ENCODE results near the gene LCK.
A peak's percentile ranks its signal among the peaks of the same experiment; 100 is the strongest.
"Not testable (repeated sequence)": the region's sequence is repeated elsewhere in the genome, so short reads cannot be mapped to it uniquely, and the experiment has no call there.

Gene LCK

DNA sequence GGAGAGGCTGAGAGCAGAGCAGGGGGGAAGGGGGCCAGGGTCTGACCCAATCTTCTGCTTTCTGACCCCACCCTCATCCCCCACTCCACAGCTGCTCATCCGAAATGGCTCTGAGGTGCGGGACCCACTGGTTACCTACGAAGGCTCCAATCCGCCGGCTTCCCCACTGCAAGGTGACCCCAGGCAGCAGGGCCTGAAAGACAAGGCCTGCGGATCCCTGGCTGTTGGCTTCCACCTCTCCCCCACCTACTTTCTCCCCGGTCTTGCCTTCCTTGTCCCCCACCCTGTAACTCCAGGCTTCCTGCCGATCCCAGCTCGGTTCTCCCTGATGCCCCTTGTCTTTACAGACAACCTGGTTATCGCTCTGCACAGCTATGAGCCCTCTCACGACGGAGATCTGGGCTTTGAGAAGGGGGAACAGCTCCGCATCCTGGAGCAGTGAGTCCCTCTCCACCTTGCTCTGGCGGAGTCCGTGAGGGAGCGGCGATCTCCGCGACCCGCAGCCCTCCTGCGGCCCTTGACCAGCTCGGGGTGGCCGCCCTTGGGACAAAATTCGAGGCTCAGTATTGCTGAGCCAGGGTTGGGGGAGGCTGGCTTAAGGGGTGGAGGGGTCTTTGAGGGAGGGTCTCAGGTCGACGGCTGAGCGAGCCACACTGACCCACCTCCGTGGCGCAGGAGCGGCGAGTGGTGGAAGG, 23.7 kb downstream of the LCK start:
- no peak for DNase-seq

DNA sequence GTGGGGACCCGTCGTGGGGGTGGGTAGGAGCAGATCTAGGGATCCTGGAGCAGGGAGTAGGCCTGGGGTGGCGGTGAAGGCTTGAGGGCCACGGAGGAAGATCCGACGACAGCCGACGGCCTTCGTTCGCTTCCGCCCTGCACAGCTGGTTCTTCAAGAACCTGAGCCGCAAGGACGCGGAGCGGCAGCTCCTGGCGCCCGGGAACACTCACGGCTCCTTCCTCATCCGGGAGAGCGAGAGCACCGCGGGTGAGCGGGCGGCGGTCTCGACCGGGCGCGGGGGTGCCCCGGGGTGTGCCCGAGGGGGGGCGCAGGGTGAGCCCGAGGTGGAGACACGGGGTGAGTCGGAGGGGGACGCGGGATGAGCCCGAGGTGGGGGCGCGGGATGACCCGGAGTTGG, 24.4 kb downstream of the LCK start:
- no peak for DNase-seq

DNA sequence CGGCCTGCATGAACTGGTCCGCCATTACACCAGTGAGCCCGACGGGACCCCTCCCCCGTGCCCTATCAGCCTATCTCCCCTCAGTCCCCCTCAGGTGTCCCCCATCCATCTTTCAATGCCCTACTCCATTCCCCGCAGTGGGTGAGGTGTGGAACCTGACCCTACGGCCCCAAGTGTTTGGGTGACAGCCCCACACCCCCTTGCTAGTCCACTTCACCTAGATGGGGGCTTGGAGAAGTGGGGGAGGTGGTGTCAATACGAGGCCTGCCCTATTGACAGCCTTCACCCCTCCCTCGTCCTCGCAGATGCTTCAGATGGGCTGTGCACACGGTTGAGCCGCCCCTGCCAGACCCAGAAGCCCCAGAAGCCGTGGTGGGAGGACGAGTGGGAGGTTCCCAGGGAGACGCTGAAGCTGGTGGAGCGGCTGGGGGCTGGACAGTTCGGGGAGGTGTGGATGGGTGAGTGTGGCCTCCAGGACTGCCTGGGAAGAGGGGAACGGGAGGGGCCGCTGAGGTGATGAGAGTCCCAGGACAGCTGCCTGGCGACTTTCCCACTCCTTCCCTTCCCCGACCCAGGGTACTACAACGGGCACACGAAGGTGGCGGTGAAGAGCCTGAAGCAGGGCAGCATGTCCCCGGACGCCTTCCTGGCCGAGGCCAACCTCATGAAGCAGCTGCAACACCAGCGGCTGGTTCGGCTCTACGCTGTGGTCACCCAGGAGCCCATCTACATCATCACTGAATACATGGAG, 25.1 kb downstream of the LCK start:
- no peak for DNase-seq

DNA sequence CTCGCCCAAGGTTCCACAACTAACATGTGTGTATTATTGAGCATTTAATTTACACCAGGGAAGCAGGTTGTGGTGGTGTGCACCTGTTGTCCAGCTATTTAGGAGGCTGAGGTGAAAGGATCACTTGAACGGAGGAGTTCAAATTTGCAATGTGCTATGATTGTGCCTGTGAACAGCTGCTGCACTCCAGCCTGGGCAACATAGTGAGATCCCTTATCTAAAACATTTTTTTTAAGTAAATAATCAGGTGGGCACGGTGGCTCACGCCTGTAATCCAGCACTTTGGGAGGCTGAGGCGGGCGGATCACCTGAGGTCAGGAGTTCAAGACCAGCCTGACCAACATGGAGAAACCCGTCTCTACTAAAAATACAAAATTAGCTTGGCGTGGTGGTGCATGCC, 33.7 kb downstream of the LCK start:
- not testable (repeated sequence) for DNase-seq

DNA sequence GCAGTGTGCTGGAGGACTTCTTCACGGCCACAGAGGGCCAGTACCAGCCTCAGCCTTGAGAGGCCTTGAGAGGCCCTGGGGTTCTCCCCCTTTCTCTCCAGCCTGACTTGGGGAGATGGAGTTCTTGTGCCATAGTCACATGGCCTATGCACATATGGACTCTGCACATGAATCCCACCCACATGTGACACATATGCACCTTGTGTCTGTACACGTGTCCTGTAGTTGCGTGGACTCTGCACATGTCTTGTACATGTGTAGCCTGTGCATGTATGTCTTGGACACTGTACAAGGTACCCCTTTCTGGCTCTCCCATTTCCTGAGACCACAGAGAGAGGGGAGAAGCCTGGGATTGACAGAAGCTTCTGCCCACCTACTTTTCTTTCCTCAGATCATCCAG, 34.6 kb downstream of the LCK start:
- DNase-seq = no peak

DNA sequence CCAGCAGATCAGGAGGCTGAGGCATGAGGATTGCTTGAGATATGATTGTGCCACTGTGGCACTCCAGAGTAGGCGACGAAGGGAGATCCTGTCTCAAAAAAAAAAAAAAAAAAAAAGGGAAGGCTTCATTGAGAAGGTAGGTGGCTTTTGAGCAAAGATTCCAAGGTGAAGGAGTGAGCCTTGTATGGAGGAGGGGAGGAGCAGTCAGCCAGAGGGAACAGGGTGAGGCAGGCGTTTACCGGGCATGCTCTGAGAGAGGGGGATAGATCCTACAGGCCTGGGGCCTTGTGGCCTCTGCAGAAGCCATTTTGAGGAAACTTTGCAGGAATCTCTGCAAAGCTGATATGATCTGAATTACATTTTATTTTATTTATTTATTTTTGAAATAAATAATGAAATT, 35.7 kb downstream of the LCK start:
- DNase-seq = no peak

DNA sequence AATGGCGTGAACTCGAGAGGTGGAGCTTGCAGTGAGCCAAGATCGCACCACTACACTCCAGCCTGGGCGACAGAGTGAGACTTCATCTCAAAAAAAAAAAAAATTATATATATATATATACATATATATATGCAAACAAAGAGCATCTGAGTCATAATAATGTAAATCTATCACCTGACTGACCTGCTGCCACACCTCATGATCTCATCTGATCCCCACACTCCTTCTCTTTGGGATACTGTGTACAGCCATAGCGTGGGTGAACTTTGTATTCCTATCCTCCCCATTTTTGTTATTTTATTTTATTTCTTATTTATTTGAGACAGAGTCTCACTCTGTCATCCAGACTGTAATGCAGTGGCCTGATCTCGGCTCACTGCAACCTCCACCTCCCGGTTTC, 38.2 kb downstream of the LCK start:
- no peak for DNase-seq

DNA sequence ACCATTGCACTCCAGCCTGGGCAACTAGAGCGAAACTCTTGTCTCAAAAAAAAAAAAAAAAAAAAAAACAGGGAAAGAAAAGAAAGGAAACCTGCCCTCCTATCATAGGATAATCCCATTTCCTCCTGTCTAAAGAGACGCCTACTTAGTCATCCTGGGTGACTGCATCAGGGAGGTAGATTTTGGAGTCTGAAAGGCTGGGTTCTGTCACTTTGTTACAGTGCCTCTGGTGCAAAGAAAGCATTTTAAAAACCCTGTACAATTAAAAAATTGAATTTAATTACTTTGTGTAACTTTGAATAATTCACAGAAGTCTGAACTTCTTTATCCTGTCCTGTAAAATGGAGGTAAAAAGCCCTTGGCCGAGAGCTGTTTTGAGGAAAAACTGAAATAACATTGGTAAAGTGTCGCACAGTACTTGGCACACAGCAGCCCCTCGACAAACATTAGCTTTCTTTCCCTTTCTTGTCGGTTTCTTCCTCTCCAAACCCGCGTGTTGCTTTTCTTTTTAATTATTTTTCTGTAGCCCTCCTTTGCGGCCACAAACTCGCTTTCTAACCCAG, 40.2 kb downstream of the LCK start:
- peak; percentile 54 for DNase-seq

DNA sequence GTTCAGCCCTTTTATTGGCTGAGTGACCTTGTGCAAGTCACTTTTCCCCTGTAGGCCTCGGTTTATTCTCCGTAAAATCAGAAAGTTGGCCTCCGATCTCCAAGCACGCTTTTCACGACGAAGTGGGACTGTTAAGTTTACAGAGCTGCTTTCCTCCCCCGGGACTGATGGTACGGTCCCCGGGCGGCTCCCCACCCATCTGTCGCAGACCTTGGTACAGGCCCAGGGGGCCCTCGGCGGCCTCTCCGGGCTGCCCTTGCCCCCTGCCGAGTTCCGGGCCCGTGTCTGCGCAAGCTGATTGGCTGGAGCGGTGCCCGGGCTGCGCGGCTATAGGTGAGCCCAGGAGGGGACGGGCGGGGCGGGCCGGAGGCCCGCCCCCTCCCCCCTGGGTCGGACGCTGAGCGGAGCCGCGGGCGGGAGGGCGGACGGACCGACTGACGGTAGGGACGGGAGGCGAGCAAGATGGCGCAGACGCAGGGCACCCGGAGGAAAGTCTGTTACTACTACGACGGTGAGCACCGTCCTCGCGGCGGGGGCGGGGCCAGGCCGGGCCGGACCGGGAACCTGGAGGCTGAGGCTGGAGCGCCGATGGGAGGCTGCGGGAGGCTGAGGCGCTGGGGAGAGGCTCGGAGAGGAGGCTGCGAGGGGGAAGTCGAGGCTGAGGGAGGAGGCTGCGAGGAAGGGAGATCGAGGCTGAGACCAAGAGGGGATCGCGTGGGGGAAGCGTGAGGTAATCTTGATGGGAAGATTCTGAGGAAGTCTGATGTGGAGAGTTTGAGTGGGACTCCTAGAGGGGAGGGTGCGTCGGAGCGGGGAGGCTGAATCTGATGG, 40.9 kb downstream of the LCK start, which contains the start of gene HDAC1:
TSS of gene HDAC1 (plus strand) at position 376 of the 831 bp plus-strand sequence. CDS start at position 463, 87 bp downstream.
- DNase-seq = peak; percentile 92

DNA sequence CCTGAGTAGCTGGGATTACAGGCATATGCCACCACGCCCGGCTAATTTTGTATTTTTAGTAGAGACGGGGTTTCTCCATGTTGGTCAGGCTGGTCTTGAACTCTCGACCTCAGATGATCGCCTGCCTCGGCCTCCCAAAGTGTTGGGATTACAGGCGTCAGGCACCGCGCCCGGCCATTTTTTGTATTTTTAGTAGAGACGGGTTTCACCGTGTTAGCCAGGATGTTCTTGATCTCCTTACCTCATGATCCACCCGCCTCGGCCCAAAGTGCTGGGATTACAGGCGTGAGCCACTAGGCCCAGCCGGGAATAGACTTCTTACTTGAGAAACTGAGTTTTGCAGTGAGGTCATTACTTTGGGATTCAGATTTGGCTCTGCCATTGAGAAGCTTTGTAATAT, 47.1 kb downstream of the LCK start:
- DNase-seq = not testable (repeated sequence)

DNA sequence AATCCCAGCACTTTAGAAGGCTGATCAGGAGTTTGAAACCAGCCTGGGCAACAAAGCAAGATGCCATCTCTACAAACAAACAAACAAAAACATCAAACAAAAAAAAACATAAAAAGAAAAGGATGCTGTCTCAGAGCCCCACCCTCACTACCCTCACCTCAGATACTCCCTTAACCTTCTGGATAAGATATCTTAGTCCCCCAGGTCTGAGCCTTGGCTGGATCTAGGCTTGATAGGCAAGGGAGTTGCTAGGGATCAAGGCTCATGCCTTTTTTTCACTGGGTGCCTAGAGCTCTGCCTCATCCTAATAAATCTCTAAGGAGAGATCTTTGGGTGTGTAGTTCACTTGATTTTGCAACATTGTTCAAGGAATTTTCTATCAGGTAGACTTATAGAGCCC, 48.3 kb downstream of the LCK start:
- no peak for DNase-seq

DNA sequence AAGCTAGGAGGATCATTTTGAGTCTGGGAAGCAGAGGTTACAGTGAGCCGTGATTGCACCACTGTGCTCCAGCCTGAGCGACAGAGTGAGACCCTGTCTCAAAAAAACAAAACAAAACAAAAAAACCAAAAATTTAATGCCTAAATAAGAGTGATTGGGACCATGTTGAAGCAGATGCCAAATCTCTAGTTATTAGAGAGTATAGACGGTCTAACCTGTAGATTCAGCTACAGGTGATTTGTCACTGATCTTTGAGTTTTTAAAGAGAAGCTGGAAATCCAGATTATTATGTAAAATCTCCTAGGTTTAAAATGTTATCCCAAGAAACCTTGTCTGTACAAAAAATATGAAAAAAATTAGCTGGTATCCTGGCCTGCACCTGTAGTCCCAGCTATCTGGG, 52.3 kb downstream of the LCK start:
- DNase-seq = no peak

DNA sequence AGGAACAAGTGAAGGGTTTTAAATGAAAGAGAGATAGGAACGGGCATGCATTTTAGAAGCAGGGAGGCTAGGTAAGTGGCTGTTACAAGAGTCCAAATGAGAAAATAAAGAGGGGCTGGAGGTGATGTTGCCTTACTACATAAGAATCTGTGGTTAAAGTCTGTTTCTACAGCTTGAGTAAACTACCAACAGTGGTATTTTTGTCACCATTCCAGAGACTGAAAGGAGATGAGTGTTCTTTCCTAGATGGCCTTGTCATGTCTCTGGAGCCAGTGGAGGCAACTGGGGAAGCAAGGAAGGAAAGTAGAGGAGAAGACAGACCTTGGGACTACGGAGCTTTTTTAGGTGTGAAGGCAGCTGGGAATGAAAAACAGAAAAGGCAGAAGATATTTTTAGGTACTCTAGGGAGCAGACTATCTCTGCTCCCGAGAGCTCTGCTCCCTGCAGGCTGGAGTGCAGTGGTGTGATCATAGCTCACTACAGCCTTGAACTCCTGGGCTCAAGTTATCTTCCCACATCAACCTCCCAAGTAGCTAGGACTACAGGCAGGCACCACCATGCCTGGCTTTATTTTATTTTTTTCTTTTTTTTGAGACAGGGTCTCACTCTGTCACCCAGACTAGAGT, 53.0 kb downstream of the LCK start:
- no peak for DNase-seq

DNA sequence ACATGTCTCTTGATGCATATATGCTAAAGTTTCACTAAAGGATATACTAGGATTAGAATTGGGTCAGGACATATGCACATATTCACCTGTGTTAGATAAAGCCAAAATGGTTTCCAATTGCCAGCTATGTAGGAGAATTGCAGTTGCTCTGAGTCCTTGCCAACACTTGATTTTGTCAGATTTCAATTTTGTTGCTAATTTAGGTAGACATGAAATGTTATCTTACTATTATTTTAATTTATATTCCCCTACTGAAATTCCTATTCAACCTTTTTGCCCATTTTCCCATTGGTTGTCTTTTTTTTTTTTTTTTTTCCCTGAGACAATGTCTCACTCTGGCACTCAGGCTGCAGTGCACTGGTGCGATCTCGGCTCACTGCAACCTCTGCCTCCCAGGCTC, 54.2 kb downstream of the LCK start:
- DNase-seq = no peak

DNA sequence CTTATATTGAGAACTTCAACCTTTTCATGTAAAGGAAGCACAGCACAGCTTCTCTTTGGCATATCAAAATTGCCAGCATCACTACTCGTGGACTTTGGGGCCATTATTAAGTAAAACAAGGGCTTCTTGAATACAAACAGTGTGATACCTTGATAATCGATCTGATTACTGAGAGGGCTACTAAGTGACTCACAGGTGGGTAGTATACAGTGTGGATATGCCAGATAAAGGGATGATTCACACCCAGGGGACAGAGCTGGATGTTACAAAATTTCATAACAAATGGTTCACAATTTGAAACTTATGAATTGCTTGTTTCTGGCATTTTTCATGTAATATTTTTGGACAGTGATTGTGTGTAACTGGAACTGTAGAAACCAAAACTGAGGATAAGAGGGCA, 56.3 kb downstream of the LCK start:
- DNase-seq = peak; percentile 17

DNA sequence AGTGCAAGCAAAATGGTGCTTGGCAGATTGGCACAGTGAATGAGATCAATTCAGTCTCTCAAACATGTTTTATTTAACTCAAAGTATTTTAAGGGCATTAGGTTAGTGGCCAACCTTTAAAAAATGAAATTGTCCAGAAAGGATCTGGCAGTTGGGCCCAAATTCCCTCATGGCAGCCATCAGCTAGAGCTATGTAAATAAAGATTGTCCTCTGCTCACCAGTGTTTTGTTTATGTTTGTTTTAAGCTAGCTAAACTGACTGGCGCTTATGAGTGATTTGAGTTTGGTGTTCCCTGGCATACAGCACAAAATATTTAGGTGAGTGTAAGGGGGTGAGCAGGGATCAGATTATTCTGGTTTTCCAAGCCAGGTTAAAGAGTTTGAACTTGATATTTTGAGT, 58.9 kb downstream of the LCK start:
- no peak for DNase-seq

DNA sequence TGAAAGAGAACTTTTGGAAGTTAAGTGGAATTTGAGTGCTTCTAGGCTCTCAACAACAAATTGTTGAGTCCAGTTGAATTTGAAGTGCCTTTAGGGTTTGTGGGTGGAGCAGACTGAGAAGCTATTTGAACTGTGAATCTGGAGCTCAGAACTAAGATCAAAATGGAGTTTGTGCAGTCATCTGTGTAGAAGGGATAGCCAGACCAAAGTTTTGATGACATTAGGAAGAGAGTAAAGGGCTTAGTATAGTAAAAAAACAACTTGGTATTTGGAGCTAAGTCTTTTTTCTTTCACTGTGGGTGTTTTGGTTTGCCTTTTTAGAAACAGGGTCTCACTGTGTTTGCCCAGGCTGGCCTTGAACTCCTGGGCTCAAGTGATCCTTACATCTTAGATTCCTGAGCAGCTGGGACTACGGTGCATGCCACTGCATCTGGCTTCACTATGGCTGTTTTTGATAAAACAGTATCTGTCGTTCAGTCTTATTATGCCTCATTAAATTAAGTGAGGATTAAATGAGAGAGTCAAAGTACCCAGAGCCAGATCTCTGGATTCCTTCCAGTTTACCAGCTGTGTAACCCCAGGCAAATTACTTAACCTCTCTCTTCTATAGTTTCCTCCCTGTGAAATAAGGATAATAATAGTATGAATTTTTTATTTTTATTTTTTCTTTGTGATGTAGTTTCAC, 60.8 kb downstream of the LCK start:
- no peak for DNase-seq

DNA sequence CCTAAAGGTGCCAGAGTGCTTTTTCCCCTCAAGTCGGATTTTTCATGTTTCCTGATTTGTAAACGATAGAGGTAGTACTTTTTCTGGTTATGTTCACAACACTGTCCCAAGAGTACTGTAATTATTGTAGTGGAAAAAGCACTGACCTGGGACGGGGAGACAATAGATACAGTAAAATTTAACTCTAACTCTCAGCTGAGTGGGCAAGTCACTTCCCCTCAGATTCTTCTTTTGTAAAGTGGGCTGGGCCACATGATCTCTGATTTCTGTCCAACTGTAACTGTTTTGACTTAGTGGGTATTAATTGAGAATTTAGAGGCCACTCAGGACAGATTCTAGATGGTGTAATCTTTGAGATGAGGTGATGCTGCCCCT, 65.8 kb downstream of the LCK start:
- no peak for DNase-seq

DNA sequence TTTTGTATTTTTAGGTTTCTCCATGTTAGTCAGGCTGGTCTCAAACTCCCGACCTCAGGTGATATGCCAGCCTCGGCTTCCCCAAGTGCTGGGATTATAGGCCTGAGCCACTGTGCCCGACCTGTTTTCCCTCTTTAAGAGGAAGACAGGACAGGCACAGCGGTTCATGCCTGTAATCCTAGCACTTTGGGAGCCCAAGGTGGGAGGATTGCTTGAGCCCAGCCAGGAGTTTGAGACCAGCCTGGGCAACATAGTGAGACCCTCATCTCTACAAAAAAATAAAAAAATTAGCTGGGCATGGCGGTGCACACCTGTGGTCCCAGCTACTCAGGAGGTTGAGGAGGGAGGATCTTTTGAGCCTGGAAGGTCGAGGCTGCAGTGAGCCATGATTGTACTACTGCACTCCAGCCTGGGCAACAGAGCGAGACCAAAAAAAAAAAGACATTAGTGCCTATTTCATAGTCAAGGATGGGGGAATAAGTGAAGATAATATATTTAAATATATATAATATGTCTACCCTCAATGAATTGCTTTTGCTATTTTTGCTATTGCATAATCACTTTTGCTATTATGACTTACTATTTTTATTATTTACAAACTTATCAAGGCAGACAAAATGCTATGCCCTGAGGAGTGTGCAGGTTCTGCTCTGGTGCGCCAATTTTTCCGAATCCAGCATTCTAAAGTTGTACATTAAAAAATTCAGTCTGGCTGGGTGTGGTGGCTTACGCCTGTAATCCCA, 67.2 kb downstream of the LCK start:
- no peak for DNase-seq

DNA sequence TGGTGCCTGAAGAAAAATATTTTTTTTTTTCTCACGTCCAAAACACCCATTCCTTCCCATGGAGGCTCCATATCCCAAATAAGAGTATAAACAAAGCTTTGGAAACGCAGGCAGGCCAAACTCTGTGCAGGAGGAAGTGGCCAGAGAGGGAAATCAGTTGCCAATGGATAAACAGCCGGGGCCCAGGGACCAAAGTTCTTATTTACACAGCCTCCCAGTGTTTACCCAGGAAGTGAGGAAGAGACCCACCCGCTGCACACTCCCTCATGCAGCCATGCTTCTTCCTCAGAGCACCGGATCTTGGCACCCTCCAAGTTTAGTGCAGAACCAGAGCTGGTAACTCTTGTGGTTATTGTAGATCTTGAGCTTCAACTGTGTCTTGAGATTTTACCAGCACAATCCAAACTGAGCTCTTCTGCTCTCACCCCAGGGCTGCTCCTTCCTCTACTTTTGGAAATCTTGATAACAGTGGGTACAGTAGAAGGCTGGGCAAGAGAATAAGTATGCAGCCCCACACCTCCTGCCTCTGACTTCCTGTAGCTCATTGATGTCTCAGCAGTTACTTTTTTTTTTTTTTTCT, 70.7 kb downstream of the LCK start:
- DNase-seq = no peak

DNA sequence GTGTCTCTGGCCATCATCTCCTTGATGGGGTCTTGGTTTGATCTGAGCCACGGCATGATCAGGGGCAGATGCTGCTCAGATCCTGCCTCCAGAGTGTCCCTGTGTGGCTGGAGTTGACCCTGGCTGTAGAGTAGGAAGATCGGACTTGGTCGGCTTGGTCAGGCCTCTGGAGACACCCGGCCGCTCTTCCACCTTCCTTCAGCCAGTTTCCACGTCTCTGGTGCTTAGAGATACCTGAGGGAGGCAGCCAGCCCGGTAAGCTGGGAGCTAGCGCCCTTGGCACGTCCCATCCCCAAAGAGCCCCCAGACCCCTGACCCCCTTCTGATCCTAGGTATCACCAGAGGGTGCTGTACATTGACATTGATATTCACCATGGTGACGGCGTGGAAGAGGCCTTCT, 76.1 kb downstream of the LCK start:
- no peak for DNase-seq

Measured in HCEC 1CT (cell line).